HCT116 (cell line): ENCODE measurements around the gene TOR4A. TPM values are rescaled to one million over a fixed set of nuclear protein-coding genes. Genes with fewer than 3 reads are reported as not detected.

Source experiments
- ATAC-seq: fragments of 200-7000 bp; cut with Tn5 transposase; 2 replicates; pipeline ENCODE4 v1.9.1; 2020; ENCODE audit warnings: mild to moderate bottlenecking, moderate library complexity
- BruUV-seq: library from RNA; stranded (reverse); fragments of 400-500 nt; replicated peaks from 2 replicates; lab custom pipeline; 2021; lab: Mats Ljungman, UMichigan
- CTCF ChIA-PET: fragments of 300-600 bp; sonication (Branson Sonifier 250); formaldehyde crosslinking; loops from one replicate; lab custom pipeline; 2021; ENCODE audit warnings: antibody characterized with exemption; lab: Charles Lee
- POLR2A ChIA-PET: fragments of 300-600, 350-600 bp; sonication (Branson Sonifier 250); formaldehyde crosslinking; loops from one replicate; lab custom pipeline; 2021; ENCODE audit warnings: antibody characterized with exemption; lab: Charles Lee
- RAD21 ChIA-PET, 2 experiments: fragments of 300-600 bp; sonication (Branson Sonifier 250); formaldehyde crosslinking; loops; one replicate each; lab custom pipeline; 2023; ENCODE audit warnings: low total read pairs in 2 of 2; ENCODE audit not compliant: uncharacterized antibody in 2 of 2, unreplicated experiment in 2 of 2, low non-redundant PET in 1 of 2; lab: Charles Lee
- DNase-seq: peaks from one replicate; pipeline ENCODE4 v3.0.0-alpha.2; 2010; ENCODE audit warnings: low read depth, low spot score
- H2AFZ ChIP-seq: fragments of 200-600 bp; shearing (Covaris generic), sonication (generic); 2 replicates; pipeline ENCODE4 v1.6.1; 2017; ENCODE audit warnings: low read depth, mixed run types, mixed read lengths, antibody characterized with exemption, low read length; ENCODE audit not compliant: poor library complexity, severe bottlenecking
- H3K27ac ChIP-seq: 2 replicates; pipeline ENCODE4 v1.5.1; 2012; ENCODE audit warnings: low read depth, low read length
- H3K27me3 ChIP-seq: fragments of 200-600 bp; sonication (generic); 2 replicates; pipeline ENCODE4 v1.6.1; 2016; ENCODE audit warnings: mixed run types, low read length, mixed read lengths; ENCODE audit not compliant: insufficient read depth
- H3K36me3 ChIP-seq, 2 experiments: fragments of 200-500 bp in 1 of 2; fragments of 200-600 bp in 1 of 2; sonication (Bioruptor generic) in 1 of 2; sonication (generic) in 1 of 2; 2 replicates each; pipeline versions ENCODE4 v1.5.1 to v1.6.1; 2014 to 2016; ENCODE audit warnings: low read length in 2 of 2, inconsistent platforms in 1 of 2, mixed read lengths in 1 of 2, mixed run types in 1 of 2; ENCODE audit not compliant: insufficient read depth in 2 of 2, control insufficient read depth in 1 of 2
- H3K4me1 ChIP-seq, 2 experiments: fragments of 200-600 bp in 1 of 2; sonication (generic) in 1 of 2; 2 replicates each; pipeline versions ENCODE4 v1.5.1 to v1.6.1; 2012 to 2017; ENCODE audit warnings: low read length in 2 of 2, inconsistent platforms in 1 of 2, mild to moderate bottlenecking in 1 of 2, mixed read lengths in 1 of 2, mixed run types in 1 of 2, moderate library complexity in 1 of 2; ENCODE audit not compliant: insufficient read depth in 2 of 2, control insufficient read depth in 1 of 2
- H3K4me2 ChIP-seq: fragments of 200-600 bp; sonication (generic); 2 replicates; pipeline ENCODE4 v1.6.1; 2017; ENCODE audit warnings: mixed run types, low read length, mixed read lengths
- H3K4me3 ChIP-seq, 2 experiments: fragments of 200-600 bp in 1 of 2; sonication (generic) in 1 of 2; replicated peaks in 1 of 2; 2 replicates each; pipeline ENCODE4 v1.5.1; 2011 to 2016; ENCODE audit warnings: low read length in 2 of 2, control low read depth in 1 of 2, low read depth in 1 of 2, mild to moderate bottlenecking in 1 of 2, mixed read lengths in 1 of 2, mixed run types in 1 of 2
- H3K79me2 ChIP-seq: fragments of 200-600 bp; sonication (generic); 2 replicates; pipeline ENCODE4 v1.6.1; 2017; ENCODE audit warnings: mild to moderate bottlenecking, mixed run types, low read length, moderate library complexity, mixed read lengths; ENCODE audit not compliant: insufficient read depth
- H3K9ac ChIP-seq: fragments of 200-600 bp; sonication (generic); 2 replicates; pipeline ENCODE4 v1.6.1; 2016; ENCODE audit warnings: low read length, mixed read lengths
- H3K9me2 ChIP-seq: fragments of 200-600 bp; sonication (generic), shearing (Covaris generic); 2 replicates; pipeline ENCODE4 v1.6.1; 2017; ENCODE audit warnings: mixed run types, mild to moderate bottlenecking, moderate library complexity; ENCODE audit not compliant: insufficient read depth
- H3K9me3 ChIP-seq, 2 experiments: fragments of 200-500 bp in 1 of 2; fragments of 200-600 bp in 1 of 2; sonication (Bioruptor generic) in 1 of 2; sonication (generic) in 1 of 2; 2 replicates each; pipeline ENCODE4 v1.6.1; 2014 to 2017; ENCODE audit warnings: low read length in 2 of 2, mixed read lengths in 2 of 2, inconsistent platforms in 1 of 2, low read depth in 1 of 2, mild to moderate bottlenecking in 1 of 2, mixed run types in 1 of 2, moderate library complexity in 1 of 2; ENCODE audit not compliant: control insufficient read depth in 1 of 2, insufficient read depth in 1 of 2
- H4K20me1 ChIP-seq: fragments of 200-600 bp; sonication (generic), shearing (Covaris generic); 2 replicates; pipeline ENCODE4 v1.6.1; 2017; ENCODE audit warnings: mixed run types, mild to moderate bottlenecking, moderate library complexity; ENCODE audit not compliant: insufficient read depth
- ATF3 ChIP-seq: IDR thresholded peaks from 2 replicates; pipeline ENCODE4 v1.6.1; 2012
- CBX3 ChIP-seq: IDR thresholded peaks from 2 replicates; pipeline ENCODE4 v1.6.1; 2012; ENCODE audit warnings: low read depth
- CEBPB ChIP-seq: IDR thresholded peaks from 2 replicates; pipeline ENCODE4 v1.6.1; 2012; ENCODE audit warnings: low read depth
- CTCF ChIP-seq, 3 experiments: fragments of 200-600 bp in 1 of 3; sonication (generic) in 1 of 3; IDR thresholded peaks in 2 of 3; conservative IDR thresholded peaks in 1 of 3; 2 replicates each; pipeline ENCODE4 v1.5.1; 2012 to 2017; ENCODE audit warnings: low read depth in 2 of 3, low read length in 2 of 3, antibody characterized with exemption in 1 of 3, borderline replicate concordance in 1 of 3, control low read depth in 1 of 3, mild to moderate bottlenecking in 1 of 3, mixed read lengths in 1 of 3, mixed run types in 1 of 3, moderate library complexity in 1 of 3; ENCODE audit not compliant: insufficient read depth in 1 of 3
- ELF1 ChIP-seq: IDR thresholded peaks from 2 replicates; pipeline ENCODE4 v1.6.1; 2012; ENCODE audit warnings: low read depth, borderline replicate concordance
- EZH2 ChIP-seq: fragments of 200-600 bp; sonication (generic); IDR thresholded peaks from 2 replicates; pipeline ENCODE4 v1.6.1; 2017; ENCODE audit warnings: antibody characterized with exemption, mixed run types
- EZH2phosphoT487 ChIP-seq: fragments of 200-600 bp; IDR thresholded peaks from 2 replicates; pipeline ENCODE4 v1.6.1; 2018; ENCODE audit warnings: antibody characterized with exemption, borderline replicate concordance
- FOSL1 ChIP-seq: IDR thresholded peaks from 2 replicates; pipeline ENCODE4 v1.6.1; 2012; ENCODE audit warnings: low read depth
- REST ChIP-seq: IDR thresholded peaks from 2 replicates; pipeline ENCODE4 v1.6.1; 2012; ENCODE audit warnings: low read depth
- TCF7L2 ChIP-seq: IDR thresholded peaks from 2 replicates; pipeline ENCODE4 v1.7.0; 2011; ENCODE audit warnings: borderline replicate concordance, inconsistent platforms; ENCODE audit not compliant: insufficient read depth, insufficient read length; ENCODE audit errors: extremely low read depth
- YY1 ChIP-seq: IDR thresholded peaks from 2 replicates; pipeline ENCODE4 v1.6.1; 2011; ENCODE audit warnings: low read length, low read depth, moderate library complexity, mild to moderate bottlenecking; ENCODE audit not compliant: insufficient replicate concordance; ENCODE audit errors: extremely low read depth
- ZBTB33 ChIP-seq: IDR thresholded peaks from 2 replicates; pipeline ENCODE4 v1.6.1; 2011; ENCODE audit warnings: mild to moderate bottlenecking, low read length, moderate library complexity; ENCODE audit not compliant: insufficient replicate concordance; ENCODE audit errors: extremely low read depth
- intact Hi-C: fragments of 100-400 bp; cut with micrococcal nuclease; formaldehyde crosslinking; loops from 2 replicates; pipeline ENCODE4 v1.10.0; 2022
- total RNA-seq: library from RNA; stranded (reverse); gene quantifications from one replicate; pipeline ENCODE4 v1.2.1, GENCODE V29; 2021; ENCODE audit not compliant: unreplicated experiment

The TOR4A gene
- total RNA-seq, 1 experiment from 2014 or later, result 34.0 TPM

GRCh38 chr9:137273095-137273490 lies 4.4 kb upstream of the TOR4A start:
- Histone ChIP-seq H3K36me3 (peaks cover 8 to 20% of the 10 kb centered on the region in 2 experiments; a peak in 3 of 4 replicates), H3K27ac (no peak overlapping the region; the same call in 1 of the 2 replicates), H2AFZ (no peak overlapping the region), H4K20me1 (no peaks in the 10 kb centered on the region), H3K4me3 (no peak overlapping the region), H3K27me3 (no peaks in the 10 kb centered on the region), H3K9me3 (no peaks in the 10 kb centered on the region), H3K79me2 (peaks cover 5% of the 10 kb centered on the region), H3K4me2 (no peak overlapping the region), H3K4me1 (peaks cover 31 to 38% of the 10 kb centered on the region in 2 experiments), H3K9ac (no peak overlapping the region), H3K9me2 (no peaks in the 10 kb centered on the region)
- no peak for ATAC-seq
- no TSS peak for BruUV-seq
- intact Hi-C loops, result no loop called here
- CTCF ChIA-PET, result interaction anchor here (1.2 kb wide), 1 partner anchor 14 kb away, joined by 3 read pairs; no protein-coding TSS in a partner anchor
- RAD21 ChIA-PET, result no interaction called here
- POLR2A ChIA-PET, result interaction anchor here (0.7 kb wide), 1 partner anchor 206 kb away, joined by 4 read pairs; no protein-coding TSS in a partner anchor
- TF ChIP-seq CEBPB (no peak), TCF7L2 (no peak), EZH2phosphoT487 (no peak), REST (no peak), FOSL1 (no peak), ZBTB33 (no peak), YY1 (no peak), CTCF (IDR thresholded peaks at IDR 0.05 in 2 of 3, conservative IDR thresholded peaks at IDR 0.05 in 1 of 3; ENCODE audit: borderline replicate concordance in 1 of 3, insufficient read depth in 1 of 3, low read depth in 2 of 3, low read length in 2 of 3) (no peak), CBX3 (no peak), EZH2 (no peak), ELF1 (no peak), ATF3 (no peak)
- DNase-seq, result no peak
